GM18858 (cell line): ENCODE data around the gene NDST4.

Experiments used
- ATAC-seq: cut with Tn5 transposase; IDR thresholded peaks from one replicate; pipeline ENCODE4 v1.9.1; 2021; ENCODE audit not compliant: unreplicated experiment

Gene NDST4

GRCh38 chr4:114921191-114921590 lies 192.2 kb downstream of the NDST4 start:
- ATAC-seq, result no peak

DNA sequence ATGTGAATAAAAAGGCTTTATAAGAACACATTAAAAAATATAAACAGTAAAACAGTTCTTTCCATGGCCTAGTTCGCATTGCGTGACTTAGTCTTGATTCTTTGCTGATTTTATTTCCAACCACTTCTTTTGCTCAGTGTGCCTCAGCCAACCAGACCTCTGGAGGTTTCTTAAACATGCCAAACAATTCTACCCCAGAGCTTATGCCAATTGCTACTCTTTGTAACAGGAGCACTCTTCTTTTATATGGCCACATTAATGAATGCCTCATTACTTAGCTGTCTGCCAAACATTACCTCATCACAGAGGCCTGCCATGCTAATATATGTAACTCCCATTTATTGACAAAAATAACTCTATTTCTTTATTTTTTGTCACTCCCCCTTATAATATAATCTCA lies 202.3 kb downstream of the NDST4 start:
- ATAC-seq, result no peak

DNA sequence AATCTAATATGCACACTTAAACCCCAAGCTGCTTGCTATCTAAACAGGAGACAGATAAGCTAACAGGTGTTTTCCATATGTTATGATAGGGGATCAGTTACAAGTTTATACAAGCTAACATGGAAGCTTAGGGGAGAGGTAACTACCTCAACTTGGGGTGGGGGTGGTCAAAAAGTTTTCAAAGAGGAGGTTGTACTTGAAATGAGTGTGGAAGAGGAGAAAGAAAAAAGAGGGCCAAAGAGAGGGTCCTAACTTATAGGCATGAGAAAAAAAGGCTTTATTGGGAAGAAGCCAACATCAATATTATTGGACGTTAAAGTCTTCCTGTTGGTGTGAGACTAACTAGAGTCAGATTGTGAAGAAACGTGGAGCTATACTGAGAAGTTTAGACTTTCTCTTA lies 205.9 kb downstream of the NDST4 start:
- ATAC-seq, result no peak

DNA sequence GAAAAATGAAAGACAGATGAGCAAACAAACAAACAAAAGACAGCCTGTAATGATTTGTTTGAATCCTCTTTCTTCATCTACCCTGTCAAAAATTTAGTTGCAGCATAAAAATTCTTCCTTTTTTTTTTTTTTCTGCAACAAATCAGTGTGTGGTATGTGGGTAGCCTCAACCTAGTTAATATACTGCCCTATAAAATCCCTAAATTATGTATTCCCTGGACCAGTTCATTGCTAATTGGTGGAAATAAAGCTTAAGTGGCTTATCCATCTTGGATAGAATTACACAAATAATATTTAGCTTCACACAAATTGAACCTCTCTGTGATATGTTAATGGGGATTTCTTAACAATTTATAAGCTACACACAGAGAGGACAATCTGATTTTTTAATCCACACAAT lies 208.4 kb downstream of the NDST4 start:
- ATAC-seq, result no peak

GRCh38 chr4:114900934-114901333 lies 212.5 kb downstream of the NDST4 start:
- no peak for ATAC-seq

DNA sequence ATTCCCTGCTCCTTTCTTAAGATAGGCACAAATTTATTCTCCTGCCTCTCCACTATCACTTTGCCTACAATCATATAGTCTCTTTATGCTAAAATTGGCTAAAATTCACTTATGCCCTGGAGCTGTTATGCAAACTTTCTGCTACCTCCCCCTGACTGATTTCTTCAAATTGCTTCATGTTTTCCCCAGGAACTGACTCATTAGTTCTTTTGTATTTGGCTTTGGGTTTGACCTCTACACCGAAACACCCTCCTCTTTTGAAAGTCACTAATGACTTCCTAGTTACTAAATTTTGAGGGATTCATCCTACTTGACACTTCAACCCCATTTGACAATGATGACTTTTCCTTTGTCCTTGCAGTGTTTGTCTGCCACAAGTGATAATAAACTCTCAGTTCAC lies 222.6 kb downstream of the NDST4 start:
- ATAC-seq, result no peak

DNA sequence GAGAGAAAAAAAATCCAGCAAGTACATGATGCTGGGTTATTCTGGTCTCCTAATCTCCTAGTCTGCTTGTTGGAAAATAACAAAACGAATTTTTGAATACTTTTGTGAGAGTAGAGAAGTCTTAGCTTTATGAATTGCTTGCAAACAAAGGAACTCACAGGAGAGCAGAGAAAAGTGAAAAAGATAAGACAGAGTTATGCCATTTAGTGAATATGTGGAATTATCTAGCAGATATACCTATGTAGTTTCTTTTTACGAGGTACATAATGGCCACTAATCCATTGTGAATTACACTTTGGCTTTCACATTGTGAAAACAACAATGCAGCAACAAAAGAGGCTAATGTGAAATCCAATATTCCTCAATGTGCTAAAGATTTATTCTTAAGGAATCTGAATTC lies 226.7 kb downstream of the NDST4 start:
- no peak for ATAC-seq

DNA sequence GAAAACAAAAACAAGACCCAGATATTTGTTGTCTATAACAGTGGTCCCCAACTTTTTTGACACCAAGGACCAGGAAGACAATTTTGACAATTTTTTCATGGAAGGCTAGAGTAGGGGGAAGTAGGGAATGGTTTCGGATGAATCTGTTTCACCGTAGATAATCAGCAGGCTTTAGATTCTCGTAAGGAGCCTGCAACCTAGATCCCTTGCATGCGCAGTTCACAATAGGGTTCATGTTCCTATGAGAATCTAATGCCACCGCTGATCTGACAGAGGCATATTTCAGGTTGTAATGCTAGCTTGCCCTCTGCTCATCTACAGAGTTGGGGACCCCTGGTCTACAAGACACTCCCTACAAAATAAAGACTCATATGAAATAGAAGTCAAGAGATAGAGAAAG lies 229.8 kb downstream of the NDST4 start:
- ATAC-seq, result no peak

GRCh38 chr4:114879916-114880669 lies 233.3 kb downstream of the NDST4 start:
- no peak for ATAC-seq

- no peak for ATAC-seq
Observed at GRCh38 chr4:114875630-114876029, 237.8 kb downstream of the NDST4 start.

DNA sequence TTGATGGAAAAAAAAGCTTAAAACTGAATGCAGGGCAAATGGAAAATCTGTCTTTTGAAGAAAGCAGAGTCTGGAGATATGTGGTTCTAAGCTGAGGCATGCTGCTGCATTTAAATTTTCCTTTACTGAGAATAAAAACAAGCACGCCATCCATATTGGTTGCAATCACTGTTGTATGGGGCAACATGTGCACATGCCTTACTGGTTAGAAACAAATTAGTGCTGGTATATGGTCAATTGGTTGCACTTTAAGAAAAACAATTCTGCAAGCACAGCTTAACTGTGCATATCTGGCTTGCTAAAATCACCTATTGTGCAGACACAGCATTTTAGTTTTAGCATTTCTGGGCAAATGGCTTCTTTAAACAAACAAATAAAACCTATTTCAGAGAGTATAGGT lies 239.1 kb downstream of the NDST4 start:
- no peak for ATAC-seq

- peak; percentile 32 for ATAC-seq
Observed at GRCh38 chr4:114870987-114871386, 242.4 kb downstream of the NDST4 start.

DNA sequence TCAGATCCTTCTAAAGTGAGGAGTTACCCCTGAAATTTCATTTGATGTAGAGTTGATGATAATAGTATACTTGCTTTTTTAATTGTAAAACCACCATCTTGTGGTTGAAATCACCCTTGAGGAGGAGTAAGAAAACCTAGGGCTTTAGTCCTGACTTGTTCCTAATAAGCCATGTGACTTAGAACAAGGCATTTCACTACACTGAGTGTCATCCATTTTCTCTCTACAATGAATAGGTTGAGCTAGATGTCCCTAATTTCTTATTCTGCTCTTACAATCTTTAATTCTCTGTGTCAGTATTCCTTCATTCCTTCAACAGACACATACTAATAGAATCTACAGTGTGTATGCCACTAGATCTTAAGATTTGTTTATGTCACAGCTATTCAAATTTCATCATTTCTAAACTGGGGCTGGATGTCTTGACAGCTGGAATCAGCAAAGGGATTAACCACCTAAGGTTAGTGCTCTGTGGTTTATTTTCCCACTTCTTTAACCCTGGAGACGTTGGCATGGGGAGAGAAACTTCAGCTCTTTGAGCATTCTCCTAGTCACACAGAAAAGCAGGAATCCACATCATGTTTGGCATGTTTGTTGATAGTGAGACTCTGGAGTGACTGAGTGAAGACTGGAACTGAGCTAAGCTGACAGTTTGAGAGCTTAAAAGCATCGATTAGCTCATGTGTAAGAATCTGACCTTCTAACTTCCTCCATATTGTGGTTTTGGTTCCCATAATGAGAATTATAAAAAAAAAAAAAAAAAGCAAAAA lies 246.3 kb downstream of the NDST4 start:
- peak; percentile 52 for ATAC-seq

DNA sequence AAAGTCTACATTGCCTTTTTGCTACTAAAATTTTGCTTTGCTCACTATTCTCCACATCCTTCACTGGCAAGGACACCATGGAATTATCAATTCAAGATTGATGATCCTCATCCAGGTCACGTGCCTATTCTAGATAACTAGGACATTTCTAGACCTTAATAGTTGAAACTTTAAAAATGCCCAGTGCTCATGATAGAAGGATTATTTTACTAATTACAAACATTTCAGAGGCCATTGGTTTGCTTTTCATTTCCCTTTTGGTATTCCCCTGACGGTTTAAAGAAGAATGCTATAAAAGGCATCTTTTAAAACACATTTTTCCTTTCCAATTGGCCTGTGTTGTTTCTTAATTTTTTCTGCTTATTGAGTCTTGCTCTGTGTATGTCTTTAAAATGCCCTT lies 249.4 kb downstream of the NDST4 start:
- ATAC-seq, result no peak

DNA sequence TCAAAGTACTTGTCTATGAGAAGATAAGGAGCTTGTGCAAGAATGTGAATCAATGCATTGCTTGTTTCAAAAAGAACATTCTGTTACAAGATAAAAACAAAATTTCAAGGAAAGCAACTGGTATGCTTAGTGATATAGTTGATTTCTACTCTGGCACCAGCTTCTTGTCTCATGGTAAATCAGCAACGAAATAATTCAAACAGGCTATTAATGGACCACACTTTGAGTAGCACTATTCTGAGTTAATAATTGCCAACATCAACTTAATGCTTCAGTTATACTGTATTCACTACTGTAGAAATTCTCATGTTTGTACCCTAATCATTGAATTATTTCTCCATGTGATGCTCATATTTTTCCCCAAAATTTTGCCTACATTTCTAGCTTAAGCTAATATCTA lies 252.6 kb downstream of the NDST4 start:
- ATAC-seq, result no peak

GRCh38 chr4:114857831-114858230 lies 255.6 kb downstream of the NDST4 start:
- no peak for ATAC-seq

GRCh38 chr4:114839986-114840385 lies 273.4 kb downstream of the NDST4 start:
- ATAC-seq, result peak; percentile 71

DNA sequence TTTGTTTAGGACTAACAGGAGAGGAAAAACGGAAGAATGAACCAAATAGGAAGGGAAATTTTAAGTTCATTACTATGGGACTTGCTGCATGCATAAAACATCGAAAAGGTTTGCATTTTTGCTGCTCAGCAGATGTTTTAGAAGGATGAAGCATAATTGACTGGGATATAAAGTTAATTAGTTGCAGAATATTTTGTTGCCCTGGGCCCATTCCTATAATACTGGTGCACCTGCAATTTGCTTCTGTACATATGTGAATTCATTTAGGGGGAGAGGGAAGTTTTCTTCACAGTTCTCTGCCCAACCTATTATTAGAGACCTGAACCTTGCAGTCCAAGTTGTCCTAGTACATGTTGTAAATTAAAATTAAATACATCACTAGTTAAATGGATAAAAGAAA lies 282.8 kb downstream of the NDST4 start:
- no peak for ATAC-seq

GRCh38 chr4:114827651-114828050 lies 285.8 kb downstream of the NDST4 start:
- no peak for ATAC-seq

DNA sequence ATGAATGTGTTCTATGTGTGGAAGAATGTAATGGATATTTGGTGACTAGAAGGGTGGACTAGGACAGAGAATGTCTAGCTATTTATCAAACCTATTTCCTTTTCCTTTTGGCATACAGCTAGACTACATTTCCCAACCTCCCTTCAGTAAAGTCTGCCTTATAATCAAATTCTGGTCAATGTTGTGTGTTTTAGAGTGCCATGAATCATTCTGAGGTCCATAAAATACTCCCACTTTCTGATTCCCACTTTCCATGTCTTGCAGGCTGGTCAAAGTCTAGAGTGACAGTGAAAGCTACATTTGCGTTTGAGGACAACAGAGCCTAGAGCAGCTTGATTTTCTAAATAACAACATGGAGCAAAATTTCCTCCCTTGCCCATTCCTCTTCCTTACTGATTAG lies 297.7 kb downstream of the NDST4 start:
- ATAC-seq, result no peak

- no peak for ATAC-seq
Observed at GRCh38 chr4:114813961-114814360, 299.5 kb downstream of the NDST4 start.

- ATAC-seq, result no peak
Observed at GRCh38 chr4:114811564-114812301, 301.7 kb downstream of the NDST4 start.
